ENCODE data around the gene DNM2.
"Not testable (repeated sequence)": the region's sequence is repeated elsewhere in the genome, so short reads cannot be mapped to it uniquely, and the experiment has no call there.

Gene DNM2

DNA sequence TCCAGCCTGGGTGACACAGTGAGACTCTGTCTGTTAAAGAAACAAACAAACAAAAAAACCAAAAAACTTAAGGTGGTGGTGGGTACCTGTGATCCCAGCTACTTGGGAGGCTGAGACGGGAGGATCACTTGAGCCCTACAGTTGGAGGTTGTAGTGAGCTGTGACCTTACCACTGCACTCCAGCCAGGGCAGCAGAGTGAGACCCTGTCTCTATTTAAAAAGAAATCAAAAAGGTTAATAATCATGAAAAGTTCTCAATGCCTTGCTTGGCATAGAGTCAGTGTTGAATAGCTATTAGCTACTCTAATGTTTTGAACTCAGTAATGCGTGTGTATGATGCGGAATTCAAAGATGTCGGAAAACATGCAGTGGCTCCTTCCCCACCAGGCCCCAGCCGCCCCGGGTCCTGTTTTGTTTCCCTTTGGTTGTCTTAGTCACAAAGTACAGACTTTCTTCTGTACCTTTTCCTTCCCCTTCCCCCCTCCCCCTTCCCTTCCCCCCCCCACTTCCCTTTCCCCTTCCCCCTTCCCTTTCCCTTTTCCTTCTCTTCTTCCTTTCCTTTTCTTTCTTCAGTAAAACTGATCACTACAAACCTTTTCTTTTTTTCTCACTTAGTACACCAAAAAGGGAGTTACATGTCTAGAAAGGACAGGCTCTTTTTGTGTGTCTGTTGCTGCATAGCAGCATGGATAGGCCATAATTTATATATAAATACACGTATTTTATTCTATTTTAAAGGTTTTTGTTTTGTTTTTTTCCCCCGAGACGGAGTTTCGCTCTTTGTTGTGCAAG lies 35.2 kb downstream of the DNM2 start:
- DNase-seq: no peak

DNA sequence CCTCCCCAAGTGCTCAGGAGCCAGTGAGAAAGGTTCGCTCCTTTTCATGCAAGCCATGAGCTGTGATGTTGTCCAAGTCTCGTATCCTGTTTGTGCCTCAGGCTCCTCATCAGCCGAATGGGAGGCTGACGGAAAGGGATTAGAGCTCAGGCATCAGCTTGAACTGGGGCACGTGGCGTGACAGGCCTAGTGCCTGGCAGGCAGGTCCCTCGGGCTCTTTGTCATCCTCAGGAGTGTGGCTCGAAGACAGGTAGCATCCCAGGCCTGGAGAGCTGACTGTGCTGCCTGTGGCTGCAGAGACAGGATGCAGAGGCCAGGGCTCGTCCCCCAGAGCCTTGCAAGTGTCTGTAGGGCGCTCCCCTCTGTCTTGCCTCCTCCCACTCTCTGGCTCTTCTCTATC lies 38.5 kb downstream of the DNM2 start:
- no peak for DNase-seq

GRCh38 chr19:10756791-10757190 lies 38.9 kb downstream of the DNM2 start:
- DNase-seq: no peak

GRCh38 chr19:10758050-10758449 lies 40.2 kb downstream of the DNM2 start:
- not testable (repeated sequence) for DNase-seq

- DNase-seq: no peak
These were observed 41.1 kb downstream of the DNM2 start for GRCh38 chr19:10758978-10759377.

DNA sequence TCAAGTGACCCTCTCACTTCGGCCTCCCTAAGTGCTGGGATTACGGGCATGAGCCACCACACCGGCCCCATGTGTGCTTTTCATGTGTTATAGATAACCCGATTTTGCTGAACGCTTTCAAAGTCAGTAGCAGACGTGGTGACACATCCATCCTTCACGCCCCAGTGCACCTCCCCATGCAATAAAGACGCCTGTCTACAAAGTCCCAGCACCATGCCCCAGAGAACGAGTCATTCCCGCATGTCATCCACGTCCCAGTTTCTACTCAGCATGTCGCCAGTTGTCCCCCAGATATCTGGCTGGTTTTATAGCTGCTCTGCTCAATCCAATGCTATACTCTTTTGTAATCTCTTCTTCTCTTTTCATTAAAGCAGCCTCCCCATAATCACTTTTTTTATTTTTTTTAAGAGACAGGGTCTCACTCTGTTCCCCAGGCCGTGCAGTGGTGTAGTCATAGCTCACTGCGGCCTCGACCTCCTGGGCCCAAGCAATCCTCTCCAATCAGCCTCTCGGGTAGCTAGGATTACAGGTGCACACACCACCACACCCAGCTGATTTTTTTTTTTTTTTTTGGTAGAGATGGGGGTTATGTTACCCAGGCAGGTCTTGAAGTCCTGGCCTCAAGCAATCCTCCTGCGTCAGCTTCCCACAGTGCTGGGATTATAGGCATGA lies 42.5 kb downstream of the DNM2 start:
- no peak for DNase-seq

GRCh38 chr19:10761443-10762250 lies 43.8 kb downstream of the DNM2 start:
- no peak for DNase-seq

DNA sequence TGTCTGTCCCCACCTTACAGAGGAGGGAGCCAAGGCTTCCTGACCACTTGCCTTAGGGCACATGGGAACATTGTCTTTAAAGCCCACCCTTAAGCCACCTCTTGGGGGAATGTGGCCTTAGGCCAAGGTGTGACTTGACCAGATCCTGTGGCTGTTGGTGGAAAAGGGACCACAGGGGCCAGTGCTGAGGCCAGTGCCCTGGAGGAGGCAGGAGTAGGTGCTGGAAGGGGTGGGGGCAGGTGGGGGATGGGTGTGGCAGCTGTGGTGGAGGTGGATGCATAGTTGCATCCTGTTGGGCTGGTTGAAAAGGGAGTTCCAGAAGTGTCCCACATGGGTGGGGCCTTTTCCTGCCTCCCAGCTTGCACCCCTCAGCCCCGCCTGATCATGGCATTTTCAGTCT lies 44.8 kb downstream of the DNM2 start:
- DNase-seq: no peak

- DNase-seq: no peak
These were observed 45.5 kb downstream of the DNM2 start for GRCh38 chr19:10763411-10763810.

DNA sequence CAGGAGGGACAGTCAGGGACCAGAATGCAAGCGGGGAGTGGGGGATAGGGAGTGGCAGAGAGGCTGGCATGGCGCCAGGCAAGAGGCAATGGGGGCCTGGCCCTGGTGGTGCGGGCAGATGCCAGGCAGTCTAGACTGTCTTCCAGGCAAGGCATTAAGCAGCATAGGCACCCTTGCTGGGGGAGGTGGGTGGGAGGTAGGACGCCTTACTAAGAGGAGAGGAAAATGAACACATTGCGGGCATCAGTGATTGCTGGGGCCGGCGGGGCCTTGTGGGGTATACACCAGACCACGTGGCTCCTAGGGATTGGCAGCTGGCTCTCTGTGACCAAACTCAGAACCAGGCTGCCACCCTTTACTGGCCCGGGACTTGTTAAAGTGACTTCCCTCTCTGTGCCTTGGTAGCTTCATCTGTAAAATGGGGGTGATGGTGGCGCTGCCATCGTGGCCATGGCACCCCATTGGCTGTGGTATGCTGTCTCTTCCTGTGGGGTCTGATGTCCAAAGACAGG lies 46.0 kb downstream of the DNM2 start:
- DNase-seq: no peak

DNA sequence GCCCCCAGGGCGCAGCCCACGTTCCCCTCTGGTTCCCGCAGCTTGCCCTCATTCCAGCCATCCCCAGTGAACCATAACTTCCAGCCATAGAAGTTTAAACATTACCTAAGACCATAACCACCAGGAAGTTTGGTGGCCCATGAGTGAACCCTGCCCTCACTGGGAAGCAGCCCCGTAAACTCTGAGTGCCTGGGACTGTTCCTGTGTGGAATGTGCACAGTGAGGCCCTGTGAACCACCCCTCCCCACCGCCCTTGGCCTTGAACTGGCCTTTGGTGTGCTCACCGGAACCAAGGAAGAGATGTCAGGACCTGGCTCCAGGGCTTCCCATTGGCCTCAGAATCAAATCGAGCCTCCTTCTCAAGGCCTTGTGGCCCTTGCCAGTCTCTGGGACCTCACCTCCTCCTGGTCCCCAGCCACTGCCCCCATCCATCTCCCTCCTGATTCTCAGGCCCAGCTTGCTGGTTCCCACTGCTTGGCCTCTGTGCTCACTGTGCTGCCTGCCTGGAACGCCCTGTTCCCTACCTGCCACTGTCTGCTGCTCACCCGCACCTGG lies 46.5 kb downstream of the DNM2 start:
- no peak for DNase-seq

DNA sequence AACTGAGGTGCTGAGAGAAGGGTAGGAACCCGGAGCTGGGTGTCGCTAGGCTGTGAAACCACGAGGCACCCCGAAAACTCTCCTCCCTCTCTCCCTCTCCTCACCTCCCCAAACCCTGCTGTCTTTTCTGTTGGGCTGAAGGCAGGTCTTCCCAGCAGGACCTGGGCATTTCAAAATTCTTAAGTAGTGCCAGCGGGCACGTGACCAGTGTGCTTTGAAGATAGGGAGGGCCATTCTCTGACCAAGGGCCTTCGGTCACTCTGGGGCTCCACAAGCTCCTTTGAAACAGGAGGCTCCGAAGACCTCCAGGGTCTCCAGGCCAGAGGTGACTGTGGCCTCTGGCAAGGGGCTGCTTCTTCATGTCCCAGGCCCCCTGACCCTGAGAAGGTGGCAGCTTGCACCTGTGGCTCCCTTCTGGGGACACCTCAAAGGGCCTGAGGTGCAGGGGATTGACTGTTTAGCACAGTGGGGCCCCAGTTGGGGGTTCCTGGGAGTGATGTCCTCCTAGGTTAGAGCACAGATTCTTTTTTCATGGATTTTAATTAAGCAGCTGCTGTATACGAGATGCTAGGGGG lies 48.3 kb downstream of the DNM2 start:
- DNase-seq: no peak

- DNase-seq: no peak
These were observed 48.9 kb downstream of the DNM2 start for GRCh38 chr19:10766671-10767201.

- DNase-seq: no peak
These were observed 49.8 kb downstream of the DNM2 start for GRCh38 chr19:10767726-10768125.

GRCh38 chr19:10768369-10768768 lies 50.5 kb downstream of the DNM2 start:
- no peak for DNase-seq

DNA sequence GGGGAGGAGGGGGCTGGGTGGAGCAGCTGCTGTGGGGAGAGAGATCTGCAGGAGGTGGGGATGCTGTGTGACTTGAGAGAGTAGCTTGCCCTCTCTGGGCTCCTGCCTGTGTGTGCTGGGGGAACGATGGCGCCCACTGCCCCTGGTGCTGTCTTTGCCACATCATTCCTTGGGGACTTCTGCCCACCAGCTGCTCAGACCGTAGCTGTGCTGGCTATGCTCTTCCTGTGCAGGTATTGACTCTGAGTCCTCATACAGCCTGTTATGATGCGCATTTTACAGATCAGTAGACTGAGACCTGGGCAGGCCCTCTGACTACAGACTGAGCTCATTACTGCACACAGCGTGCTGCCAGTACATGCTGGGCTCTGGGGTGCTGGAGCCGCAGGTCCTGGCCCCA lies 51.1 kb downstream of the DNM2 start:
- no peak for DNase-seq

DNA sequence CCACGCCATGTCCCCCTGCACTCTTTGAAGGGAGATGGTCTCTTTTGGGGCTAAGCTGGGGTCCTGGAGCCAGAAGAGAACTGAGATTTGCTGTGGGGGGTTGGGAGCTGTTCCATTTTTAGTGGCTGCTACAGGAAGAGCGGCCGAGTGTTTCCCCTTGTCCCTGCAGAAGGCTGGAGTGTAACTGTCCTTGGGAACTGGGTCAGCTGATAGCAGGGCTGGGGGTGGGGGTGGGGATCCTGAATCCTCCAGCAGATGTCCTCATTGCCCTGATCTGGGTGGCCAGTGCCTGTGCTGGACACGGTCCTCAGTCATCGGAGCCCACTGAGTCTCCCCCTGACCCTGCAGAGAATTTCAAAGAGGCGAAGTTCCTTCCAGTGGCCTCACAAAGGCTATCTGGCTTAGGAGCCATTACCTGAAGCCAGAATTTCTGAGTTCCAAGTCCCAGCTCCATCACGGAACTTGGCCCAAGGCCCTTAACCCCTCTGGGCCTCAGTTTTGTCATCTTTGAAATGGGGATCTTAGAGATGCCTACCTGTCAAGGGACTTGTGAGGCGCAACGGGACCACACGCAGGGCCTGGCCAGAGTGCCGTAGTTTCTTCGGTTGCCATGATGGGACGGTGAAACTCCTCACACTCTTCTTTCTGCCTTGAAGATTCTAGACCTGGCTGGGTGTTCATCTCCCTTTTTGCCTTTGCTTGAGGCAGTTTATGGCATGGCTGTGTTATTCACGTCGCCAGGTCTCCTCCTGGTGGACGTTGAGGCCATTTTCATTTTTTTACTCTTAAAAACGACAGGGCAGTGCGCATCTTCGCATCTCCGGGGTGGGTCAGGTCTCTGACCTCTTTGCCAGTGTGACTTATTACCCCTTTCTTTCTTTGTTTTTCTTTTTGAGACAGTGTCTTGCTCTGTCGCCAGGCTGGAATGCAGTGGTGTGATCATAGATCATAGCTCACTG lies 51.9 kb downstream of the DNM2 start:
- no peak for DNase-seq

- no peak for DNase-seq
These were observed 56.1 kb downstream of the DNM2 start for GRCh38 chr19:10773969-10774368.

GRCh38 chr19:10774893-10775292 lies 57.0 kb downstream of the DNM2 start:
- DNase-seq: no peak

GRCh38 chr19:10776900-10777650 lies 59.2 kb downstream of the DNM2 start:
- no peak for DNase-seq

GRCh38 chr19:10780368-10780767 lies 62.5 kb downstream of the DNM2 start:
- DNase-seq: no peak

Data from activated CD8-positive, alpha-beta memory T cell treated with anti-CD3 and anti-CD28 coated beads, Interleukin-2, amount 50 U/mL, for 48 hours (primary cell).